ENCODE measurements around the gene LGR4. TPM values are rescaled to one million over a fixed set of nuclear protein-coding genes. Genes with fewer than 3 reads are reported as not detected.

The LGR4 gene
- total RNA-seq, 2 donors from 2014 or later, result 31.1 to 40.6 TPM

DNA sequence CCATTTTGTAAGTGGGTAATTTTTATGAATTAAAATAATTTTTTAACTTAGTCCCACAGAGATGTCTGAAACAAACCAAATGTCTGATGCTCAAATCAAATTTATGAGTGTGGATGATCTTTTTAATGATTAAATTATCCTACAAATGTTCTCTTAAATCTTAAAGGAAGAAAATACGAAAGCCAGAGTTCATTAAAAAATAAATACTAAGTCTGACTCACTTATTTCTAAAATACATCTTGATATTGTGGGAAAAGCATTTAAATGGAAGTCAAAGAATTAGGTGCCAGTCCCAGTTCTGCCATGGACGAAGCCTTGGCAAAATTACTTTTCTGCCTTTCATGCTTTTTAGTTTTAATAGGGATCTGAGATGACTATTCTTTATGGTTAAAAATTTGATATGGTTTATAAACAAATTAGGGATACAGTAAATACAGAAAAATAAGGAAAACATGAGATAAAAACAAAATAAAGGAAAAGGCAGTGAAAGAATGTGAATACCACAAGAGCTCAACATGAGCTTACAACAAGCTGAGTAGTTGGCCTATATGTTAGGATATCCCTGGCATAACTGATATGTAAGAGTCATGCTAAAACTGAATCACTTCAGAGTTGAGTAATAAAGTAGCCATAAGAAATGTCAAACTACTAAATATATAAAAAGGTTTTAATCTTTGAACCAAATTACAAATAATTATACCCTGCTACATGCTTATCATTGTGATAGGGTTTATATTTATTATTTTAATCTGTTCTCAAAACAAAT, 118.8 kb downstream of the LGR4 start:
- no peak for DNase-seq (ENCODE audit: low spot score)
- TF ChIP-seq, protein P1, sequence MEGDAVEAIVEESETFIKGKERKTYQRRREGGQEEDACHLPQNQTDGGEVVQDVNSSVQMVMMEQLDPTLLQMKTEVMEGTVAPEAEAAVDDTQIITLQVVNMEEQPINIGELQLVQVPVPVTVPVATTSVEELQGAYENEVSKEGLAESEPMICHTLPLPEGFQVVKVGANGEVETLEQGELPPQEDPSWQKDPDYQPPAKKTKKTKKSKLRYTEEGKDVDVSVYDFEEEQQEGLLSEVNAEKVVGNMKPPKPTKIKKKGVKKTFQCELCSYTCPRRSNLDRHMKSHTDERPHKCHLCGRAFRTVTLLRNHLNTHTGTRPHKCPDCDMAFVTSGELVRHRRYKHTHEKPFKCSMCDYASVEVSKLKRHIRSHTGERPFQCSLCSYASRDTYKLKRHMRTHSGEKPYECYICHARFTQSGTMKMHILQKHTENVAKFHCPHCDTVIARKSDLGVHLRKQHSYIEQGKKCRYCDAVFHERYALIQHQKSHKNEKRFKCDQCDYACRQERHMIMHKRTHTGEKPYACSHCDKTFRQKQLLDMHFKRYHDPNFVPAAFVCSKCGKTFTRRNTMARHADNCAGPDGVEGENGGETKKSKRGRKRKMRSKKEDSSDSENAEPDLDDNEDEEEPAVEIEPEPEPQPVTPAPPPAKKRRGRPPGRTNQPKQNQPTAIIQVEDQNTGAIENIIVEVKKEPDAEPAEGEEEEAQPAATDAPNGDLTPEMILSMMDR (IDR thresholded peaks at IDR 0.05), result no peak
- H3K9me3 ChIP-seq, result no peaks in the 10 kb centered on the region
- no peak overlapping the region for H3K27ac ChIP-seq
- H3K27me3 ChIP-seq, result no peaks in the 10 kb centered on the region
- H3K4me1 ChIP-seq, result peaks cover 0 to 9% of the 10 kb centered on the region in 2 donors
- no peak overlapping the region for H3K4me3 ChIP-seq
- H3K36me3 ChIP-seq, result no peaks in the 10 kb centered on the region

DNA sequence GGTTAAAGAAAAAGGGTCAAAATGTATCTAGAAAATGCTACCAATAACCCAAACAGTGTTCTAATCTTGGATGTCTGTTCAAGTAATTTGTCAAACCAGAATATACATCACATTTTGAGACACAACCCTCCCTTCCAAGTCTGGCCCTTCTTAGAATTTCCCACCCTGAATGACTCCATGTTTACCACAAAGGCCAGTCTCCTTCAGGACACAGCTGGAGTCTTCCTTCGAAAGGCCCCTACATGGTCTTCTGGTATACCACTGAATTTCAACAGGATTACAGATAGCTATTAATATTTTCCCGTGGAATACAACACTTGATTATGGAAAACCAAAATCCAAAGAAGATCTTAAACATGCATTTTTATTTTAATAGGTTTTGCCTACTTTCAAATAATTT, 119.8 kb downstream of the LGR4 start:
- H3K36me3 ChIP-seq, result no peaks in the 10 kb centered on the region
- H3K9me3 ChIP-seq, result no peaks in the 10 kb centered on the region
- peaks cover 0 to 9% of the 10 kb centered on the region in 2 donors for H3K4me1 ChIP-seq
- no peak overlapping the region for H3K4me3 ChIP-seq
- H3K27me3 ChIP-seq, result no peaks in the 10 kb centered on the region
- TF ChIP-seq, protein P1 (IDR thresholded peaks at IDR 0.05), result no peak
- H3K27ac ChIP-seq, result no peak overlapping the region
- no peak for DNase-seq (ENCODE audit: low spot score)

DNA sequence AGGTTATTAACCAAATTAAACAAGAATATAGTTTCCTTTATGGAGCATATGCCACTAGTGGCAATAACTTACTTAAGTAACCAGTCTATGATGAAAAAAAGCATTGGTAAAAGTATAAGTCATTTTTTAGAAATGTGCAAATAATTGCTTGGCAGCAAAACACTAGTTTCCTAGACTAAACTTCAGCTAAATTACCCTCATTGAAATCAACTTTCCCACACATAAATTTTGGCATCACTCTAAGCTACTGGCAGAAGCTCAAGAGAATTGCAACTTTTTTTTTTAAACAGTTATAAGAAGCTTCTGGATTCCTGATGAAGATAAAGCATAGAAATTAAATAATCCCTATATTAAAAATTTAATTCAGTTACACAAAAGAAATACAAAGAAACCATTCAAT, 122.1 kb downstream of the LGR4 start:
- no peak for DNase-seq (ENCODE audit: low spot score)
- TF ChIP-seq, protein P1 (IDR thresholded peaks at IDR 0.05), result no peak
- Histone ChIP-seq H3K36me3 (no peaks in the 10 kb centered on the region), H3K9me3 (no peaks in the 10 kb centered on the region), H3K27me3 (no peaks in the 10 kb centered on the region), H3K4me3 (no peak overlapping the region), H3K4me1 (peaks cover 0 to 9% of the 10 kb centered on the region in 2 donors), H3K27ac (no peak overlapping the region)

DNA sequence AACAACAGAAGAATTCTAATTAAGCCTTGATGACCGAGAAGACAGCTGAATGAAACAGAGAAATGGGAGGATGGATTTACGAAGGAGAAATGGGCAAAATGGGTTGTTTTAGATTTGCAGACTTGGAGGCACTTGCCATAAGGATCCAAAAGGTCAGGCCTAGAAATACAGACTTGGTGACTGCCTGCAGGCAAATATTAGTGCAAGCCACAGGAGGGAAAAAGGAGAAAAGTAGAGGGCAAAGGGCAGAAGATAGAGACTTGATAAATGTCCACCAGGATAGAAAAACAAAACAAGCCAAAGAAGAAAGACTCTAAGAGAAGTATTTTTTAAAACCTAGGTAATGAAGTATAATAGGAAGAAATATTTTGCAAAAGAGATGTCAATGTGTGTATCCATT, 122.7 kb downstream of the LGR4 start:
- TF ChIP-seq, protein P1 (IDR thresholded peaks at IDR 0.05), result no peak
- H3K27ac ChIP-seq, result no peak overlapping the region

DNA sequence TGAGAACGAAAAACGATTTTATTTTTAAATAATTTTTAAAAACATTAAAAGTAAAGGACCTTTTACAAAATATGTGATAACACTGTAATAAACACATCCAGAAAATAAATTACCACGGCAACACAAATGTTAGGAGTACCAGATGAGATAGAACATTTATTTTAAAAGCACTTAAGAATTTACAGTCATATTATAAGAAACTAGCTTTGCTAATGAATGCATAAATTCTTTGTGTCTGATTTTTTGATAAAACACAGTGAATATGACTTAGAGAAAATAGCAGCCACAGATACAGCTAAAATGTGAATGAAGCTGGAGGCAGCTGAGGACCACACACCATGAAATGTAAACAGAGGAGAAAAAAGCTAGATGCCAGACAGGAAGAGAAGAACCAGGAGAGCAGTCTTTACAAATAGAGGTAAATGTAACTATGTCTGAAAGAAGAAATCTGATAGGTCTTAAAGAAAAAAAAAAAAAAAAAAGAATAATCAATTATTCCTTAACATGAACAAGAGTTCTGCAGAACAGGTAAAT, 124.2 kb downstream of the LGR4 start:
- Histone ChIP-seq H3K4me1 (peaks cover 0 to 9% of the 10 kb centered on the region in 2 donors), H3K27me3 (no peaks in the 10 kb centered on the region), H3K9me3 (no peaks in the 10 kb centered on the region), H3K27ac (no peak overlapping the region), H3K4me3 (no peak overlapping the region), H3K36me3 (no peaks in the 10 kb centered on the region)
- DNase-seq (ENCODE audit: low spot score), result no peak
- TF ChIP-seq, protein P1 (IDR thresholded peaks at IDR 0.05), result no peak

More for the DNA sequence above, 122.7 kb downstream of the LGR4 start:
- DNase-seq (ENCODE audit: low spot score), result no peak
- H3K9me3 ChIP-seq, result no peaks in the 10 kb centered on the region
- H3K4me1 ChIP-seq, result peaks cover 0 to 9% of the 10 kb centered on the region in 2 donors
- no peak overlapping the region for H3K4me3 ChIP-seq
- H3K27me3 ChIP-seq, result no peaks in the 10 kb centered on the region
- H3K36me3 ChIP-seq, result no peaks in the 10 kb centered on the region
